ENCODE data around the gene PRKN. TPM values are rescaled to one million over a fixed set of nuclear protein-coding genes. Genes with fewer than 3 reads are reported as not detected.

Gene PRKN
- total RNA-seq, 1 donor from 2014 or later = 25.5 TPM

- no peaks in the 10 kb centered on the region for H3K36me3 ChIP-seq
- TF ChIP-seq CTCF (IDR thresholded peaks at IDR 0.05; ENCODE audit: borderline replicate concordance) = no peak
- DNase-seq = no peak
- intact Hi-C loops (cut with micrococcal nuclease) = no loop called here
- H3K27me3 ChIP-seq (ENCODE audit: low read depth) = no peaks in the 10 kb centered on the region
- peaks cover 36% of the 10 kb centered on the region for H3K9me3 ChIP-seq (replicated peaks)
- H3K4me1 ChIP-seq = no peaks in the 10 kb centered on the region
- no peak overlapping the region for H3K27ac ChIP-seq (replicated peaks)
- no peak overlapping the region for H3K4me3 ChIP-seq
Measured at GRCh38 chr6:161996783-161997182, 730.8 kb downstream of the PRKN start.

- intact Hi-C loops (cut with micrococcal nuclease) = no loop called here
- H3K27me3 ChIP-seq (ENCODE audit: low read depth) = no peaks in the 10 kb centered on the region
- no peak overlapping the region for H3K4me3 ChIP-seq
- H3K36me3 ChIP-seq = peaks cover 3% of the 10 kb centered on the region
- no peak overlapping the region for H3K27ac ChIP-seq (replicated peaks)
- no peak for DNase-seq
- peaks cover 17% of the 10 kb centered on the region for H3K9me3 ChIP-seq (replicated peaks)
- no peaks in the 10 kb centered on the region for H3K4me1 ChIP-seq
- TF ChIP-seq CTCF (IDR thresholded peaks at IDR 0.05; ENCODE audit: borderline replicate concordance) = no peak
Measured at GRCh38 chr6:161985876-161986423, 741.6 kb downstream of the PRKN start.

GRCh38 chr6:161984713-161985112 lies 742.9 kb downstream of the PRKN start:
- no peaks in the 10 kb centered on the region for H3K4me1 ChIP-seq
- no peak overlapping the region for H3K4me3 ChIP-seq
- intact Hi-C loops (cut with micrococcal nuclease) = no loop called here
- H3K9me3 ChIP-seq (replicated peaks) = peaks cover 4% of the 10 kb centered on the region
- H3K27me3 ChIP-seq (ENCODE audit: low read depth) = no peaks in the 10 kb centered on the region
- H3K36me3 ChIP-seq = no peaks in the 10 kb centered on the region
- DNase-seq = no peak
- H3K27ac ChIP-seq (replicated peaks) = no peak overlapping the region
- no peak for TF ChIP-seq CTCF (IDR thresholded peaks at IDR 0.05; ENCODE audit: borderline replicate concordance)

GRCh38 chr6:161976553-161976952 lies 751.0 kb downstream of the PRKN start:
- no peak overlapping the region for H3K4me3 ChIP-seq
- H3K9me3 ChIP-seq (replicated peaks) = peaks cover 3% of the 10 kb centered on the region
- no peaks in the 10 kb centered on the region for H3K27me3 ChIP-seq (ENCODE audit: low read depth)
- no peak for DNase-seq
- H3K4me1 ChIP-seq = no peaks in the 10 kb centered on the region
- intact Hi-C loops (cut with micrococcal nuclease) = no loop called here
- H3K27ac ChIP-seq (replicated peaks) = no peak overlapping the region
- TF ChIP-seq CTCF (IDR thresholded peaks at IDR 0.05; ENCODE audit: borderline replicate concordance) = no peak
- no peaks in the 10 kb centered on the region for H3K36me3 ChIP-seq

- no peaks in the 10 kb centered on the region for H3K4me1 ChIP-seq
Measured at GRCh38 chr6:161973064-161973463, 754.5 kb downstream of the PRKN start.

More at GRCh38 chr6:161973064-161973463, 754.5 kb downstream of the PRKN start:
- Histone ChIP-seq H3K36me3 (no peaks in the 10 kb centered on the region), H3K27me3 (ENCODE audit: low read depth) (no peaks in the 10 kb centered on the region), H3K27ac (replicated peaks) (no peak overlapping the region), H3K4me3 (no peak overlapping the region), H3K9me3 (replicated peaks) (peaks cover 3% of the 10 kb centered on the region)
- no peak for TF ChIP-seq CTCF (IDR thresholded peaks at IDR 0.05; ENCODE audit: borderline replicate concordance)
- intact Hi-C loops (cut with micrococcal nuclease) = no loop called here
- DNase-seq = no peak
